HG03103 (cell line): ENCODE data around the gene GLI2.

Experiments used
- ATAC-seq: cut with Tn5 transposase; IDR thresholded peaks from one replicate; pipeline ENCODE4 v1.9.1; 2021; ENCODE audit warnings: low read depth; ENCODE audit not compliant: unreplicated experiment

GLI2 gene

DNA sequence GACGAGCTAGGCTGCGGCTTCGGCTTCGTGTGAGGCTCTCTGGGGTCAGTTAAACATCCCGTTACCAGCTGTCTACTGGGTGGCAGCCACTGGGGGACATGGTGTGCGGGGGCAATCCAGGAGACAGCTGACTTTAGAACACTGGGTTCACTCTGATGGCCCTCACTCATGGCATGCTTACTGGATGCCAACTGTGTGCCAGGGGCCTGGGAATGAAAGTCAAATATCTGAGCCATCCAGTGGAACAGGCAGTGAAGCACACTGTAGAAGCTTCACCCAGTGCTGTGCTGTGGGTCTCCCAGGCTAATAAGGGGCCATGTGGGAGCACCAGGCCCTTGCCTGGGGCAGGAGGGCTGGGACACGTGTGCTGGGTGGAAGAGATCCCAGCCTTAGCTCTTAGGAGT is 48.3 kb downstream of the GLI2 start:
- ATAC-seq: no peak
